Measurements from ENCODE around the gene EXOSC5. TPM values are rescaled to one million over a fixed set of nuclear protein-coding genes. Genes with fewer than 3 reads are reported as not detected.
A peak's percentile ranks its signal among the peaks of the same experiment; 100 is the strongest.

EXOSC5 gene
- total RNA-seq, 1 donor from 2014 or later: 50.4 TPM

GRCh38 chr19:41369769-41370168 is 27.4 kb downstream of the EXOSC5 start:
- no peak for DNase-seq (ENCODE audit: low spot score)
- no peak overlapping the region for H3K27ac Mint-ChIP-seq
- intact Hi-C loops (cut with micrococcal nuclease): no loop called here

GRCh38 chr19:41367848-41368301 is 29.3 kb downstream of the EXOSC5 start:
- Mint-ChIP-seq H3K4me1 (ENCODE audit: low read depth) (peaks cover 23% of the 10 kb centered on the region), H3K27ac (peak overlapping the region; percentile 62), H3K9me3 (no peaks in the 10 kb centered on the region), H3K4me3 (ENCODE audit: low read depth) (no peak overlapping the region), H3K36me3 (ENCODE audit: low read depth) (no peaks in the 10 kb centered on the region), H3K27me3 (ENCODE audit: low read depth) (no peaks in the 10 kb centered on the region)
- DNase-seq (ENCODE audit: low spot score): no peak
- intact Hi-C loops (cut with micrococcal nuclease): no loop called here

More at GRCh38 chr19:41369769-41370168, 27.4 kb downstream of the EXOSC5 start:
- H3K4me1 Mint-ChIP-seq (ENCODE audit: low read depth): peaks cover 13% of the 10 kb centered on the region
- H3K27me3 Mint-ChIP-seq (ENCODE audit: low read depth): no peaks in the 10 kb centered on the region
- H3K9me3 Mint-ChIP-seq: no peaks in the 10 kb centered on the region
- no peaks in the 10 kb centered on the region for H3K36me3 Mint-ChIP-seq (ENCODE audit: low read depth)
- no peak overlapping the region for H3K4me3 Mint-ChIP-seq (ENCODE audit: low read depth)

GRCh38 chr19:41366089-41366488 is 31.1 kb downstream of the EXOSC5 start:
- Mint-ChIP-seq H3K4me3 (ENCODE audit: low read depth) (peak overlapping the region; percentile 11), H3K27ac (peak overlapping the region; percentile 46), H3K27me3 (ENCODE audit: low read depth) (no peaks in the 10 kb centered on the region)

GRCh38 chr19:41364524-41365391 is 32.4 kb downstream of the EXOSC5 start:
- H3K27ac Mint-ChIP-seq: peak overlapping the region; percentile 91
- H3K36me3 Mint-ChIP-seq (ENCODE audit: low read depth): peaks cover 4% of the 10 kb centered on the region
- H3K4me3 Mint-ChIP-seq (ENCODE audit: low read depth): peak overlapping the region; percentile 84
- intact Hi-C loops (cut with micrococcal nuclease): no loop called here
- no peaks in the 10 kb centered on the region for H3K27me3 Mint-ChIP-seq (ENCODE audit: low read depth)
- no peak for DNase-seq (ENCODE audit: low spot score)
- H3K9me3 Mint-ChIP-seq: no peaks in the 10 kb centered on the region
- H3K4me1 Mint-ChIP-seq (ENCODE audit: low read depth): peaks cover 28% of the 10 kb centered on the region

More at GRCh38 chr19:41366089-41366488, 31.1 kb downstream of the EXOSC5 start:
- intact Hi-C loops (cut with micrococcal nuclease): no loop called here
- no peaks in the 10 kb centered on the region for H3K9me3 Mint-ChIP-seq
- peaks cover 28% of the 10 kb centered on the region for H3K4me1 Mint-ChIP-seq (ENCODE audit: low read depth)
- DNase-seq (ENCODE audit: low spot score): no peak
- H3K36me3 Mint-ChIP-seq (ENCODE audit: low read depth): no peaks in the 10 kb centered on the region

GRCh38 chr19:41363753-41364523 is 33.2 kb downstream of the EXOSC5 start, which contains the start of gene B9D2:
Gene B9D2 (minus strand): TSS chr19:41364149. CDS start chr19:41363519, 630 bp downstream.
- Mint-ChIP-seq H3K4me3 (ENCODE audit: low read depth) (peak within 1 kb of the TSS; percentile 84), H3K27ac (peak within 1 kb of the TSS; percentile 91), H3K36me3 (ENCODE audit: low read depth) (peaks cover 5% of the 10 kb centered on the region), H3K9me3 (no peaks in the 10 kb centered on the region), H3K27me3 (ENCODE audit: low read depth) (no peaks in the 10 kb centered on the region), H3K4me1 (ENCODE audit: low read depth) (peaks cover 28% of the 10 kb centered on the region)
- peak; percentile 98 for DNase-seq (ENCODE audit: low spot score)
- intact Hi-C loops (cut with micrococcal nuclease): loop anchor here (1.0 kb wide), 2 partner anchors 10 to 33 kb away; partner anchors contain the start of genes BCKDHA and EXOSC5

GRCh38 chr19:41363371-41363752 is 33.8 kb downstream of the EXOSC5 start:
- Mint-ChIP-seq H3K4me3 (ENCODE audit: low read depth) (peak overlapping the region; percentile 84), H3K4me1 (ENCODE audit: low read depth) (peaks cover 30% of the 10 kb centered on the region), H3K9me3 (no peaks in the 10 kb centered on the region), H3K36me3 (ENCODE audit: low read depth) (peaks cover 5% of the 10 kb centered on the region), H3K27ac (peak overlapping the region; percentile 91), H3K27me3 (ENCODE audit: low read depth) (no peaks in the 10 kb centered on the region)
- DNase-seq (ENCODE audit: low spot score): no peak
- intact Hi-C loops (cut with micrococcal nuclease): loop anchor here (1.0 kb wide), 2 partner anchors 9 to 34 kb away; partner anchors contain the start of genes BCKDHA and EXOSC5

GRCh38 chr19:41362143-41362847 is 34.9 kb downstream of the EXOSC5 start:
- DNase-seq (ENCODE audit: low spot score): no peak
- peaks cover 5% of the 10 kb centered on the region for H3K36me3 Mint-ChIP-seq (ENCODE audit: low read depth)
- H3K27ac Mint-ChIP-seq: no peak overlapping the region
- peak overlapping the region; percentile 84 for H3K4me3 Mint-ChIP-seq (ENCODE audit: low read depth)
- H3K27me3 Mint-ChIP-seq (ENCODE audit: low read depth): no peaks in the 10 kb centered on the region
- H3K4me1 Mint-ChIP-seq (ENCODE audit: low read depth): peaks cover 34% of the 10 kb centered on the region
- no peaks in the 10 kb centered on the region for H3K9me3 Mint-ChIP-seq
- intact Hi-C loops (cut with micrococcal nuclease): no loop called here

- H3K27me3 Mint-ChIP-seq (ENCODE audit: low read depth): no peaks in the 10 kb centered on the region
- H3K36me3 Mint-ChIP-seq (ENCODE audit: low read depth): peaks cover 20% of the 10 kb centered on the region
- no peak overlapping the region for H3K4me3 Mint-ChIP-seq (ENCODE audit: low read depth)
- peak overlapping the region; percentile 21 for H3K27ac Mint-ChIP-seq
- no peak for DNase-seq (ENCODE audit: low spot score)
- H3K4me1 Mint-ChIP-seq (ENCODE audit: low read depth): peaks cover 46% of the 10 kb centered on the region
- intact Hi-C loops (cut with micrococcal nuclease): no loop called here
- no peaks in the 10 kb centered on the region for H3K9me3 Mint-ChIP-seq
Observed at GRCh38 chr19:41359741-41360140, 37.4 kb downstream of the EXOSC5 start.

GRCh38 chr19:41357746-41358145 is 39.4 kb downstream of the EXOSC5 start:
- Mint-ChIP-seq H3K9me3 (no peaks in the 10 kb centered on the region), H3K36me3 (ENCODE audit: low read depth) (peaks cover 23% of the 10 kb centered on the region), H3K4me3 (ENCODE audit: low read depth) (no peak overlapping the region), H3K27ac (peak overlapping the region; percentile 78), H3K27me3 (ENCODE audit: low read depth) (no peaks in the 10 kb centered on the region), H3K4me1 (ENCODE audit: low read depth) (peaks cover 39% of the 10 kb centered on the region)
- DNase-seq (ENCODE audit: low spot score): no peak
- intact Hi-C loops (cut with micrococcal nuclease): no loop called here

GRCh38 chr19:41356984-41357739 is 40.0 kb downstream of the EXOSC5 start:
- Mint-ChIP-seq H3K9me3 (no peaks in the 10 kb centered on the region), H3K4me3 (ENCODE audit: low read depth) (peak overlapping the region; percentile 47), H3K4me1 (ENCODE audit: low read depth) (peaks cover 35% of the 10 kb centered on the region), H3K36me3 (ENCODE audit: low read depth) (peaks cover 26% of the 10 kb centered on the region), H3K27ac (peak overlapping the region; percentile 78), H3K27me3 (ENCODE audit: low read depth) (no peaks in the 10 kb centered on the region)
- intact Hi-C loops (cut with micrococcal nuclease): no loop called here
- no peak for DNase-seq (ENCODE audit: low spot score)

- H3K27ac Mint-ChIP-seq: peak overlapping the region; percentile 81
- peaks cover 36% of the 10 kb centered on the region for H3K4me1 Mint-ChIP-seq (ENCODE audit: low read depth)
- H3K36me3 Mint-ChIP-seq (ENCODE audit: low read depth): peaks cover 35% of the 10 kb centered on the region
- intact Hi-C loops (cut with micrococcal nuclease): no loop called here
- H3K27me3 Mint-ChIP-seq (ENCODE audit: low read depth): no peaks in the 10 kb centered on the region
- H3K9me3 Mint-ChIP-seq: no peaks in the 10 kb centered on the region
- H3K4me3 Mint-ChIP-seq (ENCODE audit: low read depth): peak overlapping the region; percentile 70
- no peak for DNase-seq (ENCODE audit: low spot score)
Observed at GRCh38 chr19:41355802-41356201, 41.4 kb downstream of the EXOSC5 start.

GRCh38 chr19:41355035-41355434 is 42.1 kb downstream of the EXOSC5 start:
- intact Hi-C loops (cut with micrococcal nuclease): no loop called here
- DNase-seq (ENCODE audit: low spot score): no peak
- Mint-ChIP-seq H3K27me3 (ENCODE audit: low read depth) (no peaks in the 10 kb centered on the region), H3K36me3 (ENCODE audit: low read depth) (peaks cover 39% of the 10 kb centered on the region), H3K9me3 (no peaks in the 10 kb centered on the region), H3K4me3 (ENCODE audit: low read depth) (peak overlapping the region; percentile 70), H3K27ac (peak overlapping the region; percentile 81), H3K4me1 (ENCODE audit: low read depth) (peaks cover 40% of the 10 kb centered on the region)

All from activated T-helper 2 cell treated with anti-CD3 and anti-CD28 coated beads, Interferon-gamma antibody, Interleukin-2, Interleukin-4, amounts not matched to agents 10 μg/mL and 5 μg/mL and 100 μg/mL, durations not matched to agents 14 hours and 24 hours and 36 hours (primary cell).